ENCODE results near the gene SLC35E4.

- TF ChIP-seq CTCF (IDR thresholded peaks at IDR 0.05) (no peak), POLR2A (IDR thresholded peaks at IDR 0.05) (no peak)
These were observed 36.6 kb upstream of the SLC35E4 start for GRCh38 chr22:30598986-30599385.

All from uterus (tissue), 2 donors.